ENCODE results near the gene CRBN.

- no peak for TF ChIP-seq CTCF (IDR thresholded peaks at IDR 0.05)
- no peak for TF ChIP-seq POLR2AphosphoS5 (IDR thresholded peaks at IDR 0.05)
- TF ChIP-seq POLR2A (IDR thresholded peaks at IDR 0.05) = no peak
- no peak for TF ChIP-seq EP300 (IDR thresholded peaks at IDR 0.05)
Measured at GRCh38 chr3:3107858-3108257, 71.6 kb downstream of the CRBN start.
